GM12878 (cell line): ENCODE results near the gene ARHGAP30. TPM values are rescaled to one million over a fixed set of nuclear protein-coding genes. Genes with fewer than 3 reads are reported as not detected.

ENCODE experiments used
- ATAC-seq: fragments of 200-7000 bp; cut with Tn5 transposase; 3 replicates; pipeline ENCODE4 v1.9.1; 2020; ENCODE audit warnings: mild to moderate bottlenecking, moderate library complexity
- BruUV-seq: library from RNA; stranded (reverse); fragments of 400-500 nt; replicated peaks from 2 replicates; lab custom pipeline; 2021; lab: Mats Ljungman, UMichigan
- CTCF ChIA-PET: fragments of 300-600 bp; sonication (Branson Sonifier 250); formaldehyde crosslinking; extraction: SDS; loops from one replicate; lab custom pipeline; 2021; ENCODE audit warnings: inconsistent platforms; lab: Yijun Ruan, JAX
- POLR2A ChIA-PET: fragments of 350-600 bp; formaldehyde crosslinking; extraction: SDS; loops from one replicate; lab custom pipeline; 2021; ENCODE audit warnings: inconsistent platforms; lab: Charles Lee
- RAD21 ChIA-PET: fragments of 300-600 bp; sonication (Branson Sonifier 250); formaldehyde crosslinking; loops from one replicate; lab custom pipeline; 2023; ENCODE audit warnings: antibody characterized with exemption; ENCODE audit not compliant: unreplicated experiment; lab: Charles Lee
- SMC1A ChIA-PET: fragments of 300-600 bp; sonication (Branson Sonifier 250); formaldehyde crosslinking; loops from one replicate; lab custom pipeline; 2023; ENCODE audit not compliant: unreplicated experiment, uncharacterized antibody; lab: Charles Lee
- DNase-seq: peaks from one replicate; pipeline ENCODE4 v3.0.0-alpha.2; 2011; ENCODE audit warnings: low read depth, low spot score
- FAIRE-seq: peaks from 3 replicates; lab custom pipeline; 2011; peaks lifted over from hg19 to GRCh38; lab: Jason Lieb, UNC
- H2AFZ ChIP-seq: 2 replicates; pipeline ENCODE4 v1.6.0; 2011; ENCODE audit warnings: low read depth, low read length, control low read depth; ENCODE audit not compliant: control insufficient read depth
- H3K27ac ChIP-seq: 2 replicates; pipeline ENCODE4 v1.5.1; 2011; ENCODE audit warnings: control low read depth; ENCODE audit not compliant: control insufficient read depth, insufficient read depth
- H3K27me3 ChIP-seq, 2 experiments: replicated peaks in 1 of 2; 2 replicates each; pipeline versions ENCODE4 v1.6.0 to v1.6.1; 2011; ENCODE audit warnings: low read length in 1 of 2; ENCODE audit not compliant: control insufficient read depth in 2 of 2, insufficient read depth in 2 of 2
- H3K36me3 ChIP-seq, 2 experiments: 2 replicates each; pipeline ENCODE4 v1.5.1; 2011; ENCODE audit warnings: low read length in 1 of 2; ENCODE audit not compliant: control insufficient read depth in 2 of 2, insufficient read depth in 2 of 2
- H3K4me1 ChIP-seq: 2 replicates; pipeline ENCODE4 v1.6.1; 2011; ENCODE audit warnings: mild to moderate bottlenecking, low read length, moderate library complexity, mixed read lengths; ENCODE audit not compliant: control insufficient read depth, insufficient read depth
- H3K4me2 ChIP-seq: 2 replicates; pipeline ENCODE4 v1.6.0; 2011; ENCODE audit warnings: control low read depth; ENCODE audit not compliant: control insufficient read depth, insufficient read depth
- H3K4me3 ChIP-seq: fragments of 200-600 bp; sonication (generic); 2 replicates; pipeline ENCODE4 v1.5.1; 2016
- H3K79me2 ChIP-seq: 2 replicates; pipeline ENCODE4 v1.6.0; 2011; ENCODE audit warnings: low read length; ENCODE audit not compliant: control insufficient read depth, insufficient read depth
- H3K9ac ChIP-seq: 2 replicates; pipeline ENCODE4 v1.8.0; 2011; ENCODE audit warnings: low read length, control low read depth, mixed read lengths; ENCODE audit not compliant: control insufficient read depth, insufficient read depth
- H3K9me3 ChIP-seq: replicated peaks from 3 replicates; pipeline ENCODE4 v1.5.1; 2011; ENCODE audit warnings: mild to moderate bottlenecking, low read length; ENCODE audit not compliant: control insufficient read depth, insufficient read depth
- H4K20me1 ChIP-seq: 2 replicates; pipeline ENCODE4 v1.6.0; 2011; ENCODE audit not compliant: control insufficient read depth, insufficient read depth
- BRCA1 ChIP-seq: IDR thresholded peaks from 2 replicates; pipeline ENCODE4 v1.6.1; 2011; ENCODE audit warnings: low read depth, low read length, improper control_type of control experiment
- CTCF ChIP-seq, 3 experiments: IDR thresholded peaks in 2 of 3; conservative IDR thresholded peaks in 1 of 3; 2 replicates each; pipeline ENCODE4 v1.5.1; 2011; ENCODE audit warnings: low read depth in 3 of 3, low read length in 3 of 3, mild to moderate bottlenecking in 3 of 3, control low read depth in 2 of 3, moderate library complexity in 2 of 3, inconsistent platforms in 1 of 3, mixed read lengths in 1 of 3; ENCODE audit not compliant: control insufficient read depth in 2 of 3, insufficient read depth in 1 of 3; ENCODE audit errors: extremely low read depth in 1 of 3
- FOS ChIP-seq: IDR thresholded peaks from 3 replicates; pipeline ENCODE4 v1.6.1; 2011; ENCODE audit warnings: borderline replicate concordance; ENCODE audit not compliant: insufficient read length; ENCODE audit errors: extremely low read depth
- LARP7 ChIP-seq: fragments of 450-650 bp; IDR thresholded peaks from 2 replicates; pipeline ENCODE4 v1.6.1; 2017; ENCODE audit warnings: mild to moderate bottlenecking
- POLR2AphosphoS5 ChIP-seq: IDR thresholded peaks from 2 replicates; pipeline ENCODE4 v1.6.1; 2011; ENCODE audit warnings: mild to moderate bottlenecking, low read length, inconsistent platforms
- SRF ChIP-seq, 2 experiments: IDR thresholded peaks; 2 replicates each; pipeline ENCODE4 v1.6.1; 2011; ENCODE audit warnings: low read depth in 2 of 2, low read length in 2 of 2, mild to moderate bottlenecking in 1 of 2, moderate library complexity in 1 of 2
- SUPT20H ChIP-seq: IDR thresholded peaks from 2 replicates; pipeline ENCODE4 v1.6.1; 2011; ENCODE audit warnings: low read depth, mild to moderate bottlenecking, low read length, moderate library complexity, borderline replicate concordance; ENCODE audit not compliant: control insufficient read depth
- TCF7 ChIP-seq: IDR thresholded peaks from 2 replicates; pipeline ENCODE4 v1.6.1; 2014; ENCODE audit warnings: antibody characterized with exemption, borderline replicate concordance
- WGBS: methylation state at CpG from one replicate; pipeline ENCODE4 v1.1.6; 2016; ENCODE audit warnings: low lambda C conversion rate; ENCODE audit not compliant: insufficient replicate concordance, insufficient coverage; ENCODE audit errors: missing lambda C conversion rate; 5-methylcytosine and 5-hydroxymethylcytosine counted together
- in situ Hi-C: fragments of 300-500 bp; cut with MboI; formaldehyde crosslinking; loops from 9 replicates; pipeline ENCODE4 v1.14.3; 2018; ENCODE audit warnings: mixed read lengths
- intact Hi-C: fragments of 100-400 bp; cut with micrococcal nuclease; formaldehyde crosslinking; loops from one replicate; pipeline ENCODE4 v1.14.2; 2022; ENCODE audit not compliant: unreplicated experiment
- polyA plus RNA-seq, 11 experiments: library from polyadenylated mRNA; depleted of rRNA in 4 of 11; unstranded in 6 of 11; stranded (reverse) in 5 of 11; fragments of >200 nt; fragmentation: Nextera tagmentation in 4 of 11; fragmentation: Illumina TruSeq in 1 of 11; extraction: Ambion mirVana in 4 of 11; extraction: Trizol in 1 of 11; gene quantifications; 1 replicate in 1 of 11; 2 replicates in 10 of 11; pipeline versions ENCODE4 v1.2.1 to v1.2.3, GENCODE V29; 2011 to 2016; ENCODE audit warnings: inconsistent platforms in 2 of 11, missing spikeins in 2 of 11, low read depth in 1 of 11
- total RNA-seq, 4 experiments: library from RNA; depleted of rRNA in 3 of 4; stranded (reverse); fragments of >200 nt in 3 of 4; fragmentation: Illumina TruSeq in 1 of 4; extraction: Trizol in 1 of 4; gene quantifications; 2 replicates each; pipeline versions ENCODE4 v1.2.1 to v1.2.3, GENCODE V29; 2013 to 2021

The ARHGAP30 gene
- total and polyA plus RNA-seq, 10 of the 15 experiments (the other 5 are each of a cell fraction or from before 2014, with no cell fraction given), result 12.9 to 143 (median 76.3) TPM

DNA sequence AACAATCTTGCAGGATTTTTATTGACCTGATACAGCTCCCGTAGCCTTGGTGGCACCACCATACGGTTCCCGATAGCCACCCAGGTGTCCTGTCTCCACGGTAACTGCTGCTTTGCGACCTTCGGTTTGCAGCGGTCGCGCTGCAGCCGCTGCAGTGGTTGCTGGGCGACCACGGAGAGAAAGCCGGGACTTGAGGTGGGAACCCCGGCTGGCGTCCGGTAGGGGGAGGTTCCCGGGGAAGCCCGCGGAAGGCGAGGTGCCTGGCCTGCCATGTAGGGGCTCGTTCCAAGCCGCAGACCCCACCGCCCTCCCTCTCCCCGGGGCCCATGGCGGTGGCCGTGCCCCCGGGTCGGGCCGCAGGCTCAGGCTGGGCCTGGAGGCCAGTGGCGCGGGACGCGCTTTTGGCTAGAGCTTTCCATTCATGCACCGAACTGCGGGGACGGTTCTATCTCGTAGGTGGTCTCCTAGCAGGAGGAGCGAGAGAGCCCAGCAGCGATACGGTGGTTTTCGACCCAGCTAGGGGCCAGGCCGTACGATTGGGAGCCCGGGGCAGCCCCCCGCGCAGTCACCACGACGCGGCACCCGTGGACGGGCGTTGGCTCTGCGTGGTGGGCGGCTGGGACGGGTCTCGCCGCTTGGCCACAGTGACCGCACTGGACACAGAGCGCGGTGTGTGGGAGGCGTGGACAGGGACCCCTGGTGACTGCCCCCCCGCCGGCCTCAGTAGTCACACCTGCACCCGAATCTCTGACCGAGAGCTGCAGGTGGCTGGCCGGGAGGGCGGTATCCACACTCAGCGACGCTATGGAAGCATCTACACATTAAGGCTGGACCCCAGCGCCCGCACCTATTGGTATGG lies 28.7 kb upstream of the ARHGAP30 start, which contains the start of gene KLHDC9 (continued):
- peak in 2 of 3 experiments; percentile 20 to 22; a peak in 3 of 6 replicates for TF ChIP-seq CTCF (IDR thresholded peaks at IDR 0.05 in 2 of 3, conservative IDR thresholded peaks at IDR 0.05 in 1 of 3; ENCODE audit: control insufficient read depth in 2 of 3, extremely low read depth in 1 of 3, insufficient read depth in 1 of 3, low read depth in 3 of 3, low read length in 3 of 3)

DNA sequence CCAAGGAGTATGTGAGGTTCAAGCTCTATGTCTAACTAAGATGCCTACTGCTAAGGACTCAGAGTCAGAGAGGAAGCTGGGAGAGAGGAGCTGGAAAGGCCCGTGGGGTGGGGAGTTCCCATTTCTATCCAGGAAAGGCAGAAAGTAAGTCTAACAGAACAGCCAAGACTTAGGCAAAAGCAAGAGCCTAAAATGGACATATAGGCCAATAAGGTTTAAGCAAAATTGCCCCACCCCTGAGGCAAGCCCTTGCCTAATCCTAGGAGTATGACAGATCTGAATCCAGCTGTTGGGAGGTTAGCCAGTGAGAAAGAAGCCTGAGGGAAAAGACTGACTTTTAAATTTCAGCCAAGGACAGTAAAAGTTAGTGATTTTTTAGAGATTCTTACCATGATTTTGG lies 26.8 kb upstream of the ARHGAP30 start:
- no peak for FAIRE-seq
- H3K4me2 ChIP-seq, result peak overlapping the region; percentile 61
- H3K4me3 ChIP-seq, result 0 out of 2 replicates have a peak overlapping the region, but pooled peaks have one; percentile 21

More for the DNA sequence above, 26.8 kb upstream of the ARHGAP30 start:
- Histone ChIP-seq H3K9me3 (no peaks in the 10 kb centered on the region), H3K36me3 (peaks cover 0 to 8% of the 10 kb centered on the region in 2 experiments; a peak in 3 of 4 replicates), H3K27me3 (no peaks in the 10 kb centered on the region), H3K4me1 (peaks cover 39% of the 10 kb centered on the region), H3K79me2 (no peaks in the 10 kb centered on the region), H3K9ac (peak overlapping the region; percentile 36; the same call in 1 of the 2 replicates), H4K20me1 (no peaks in the 10 kb centered on the region), H2AFZ (no peak overlapping the region), H3K27ac (peak overlapping the region; percentile 65)
- no TSS peak for BruUV-seq
- intact Hi-C loops, result loop anchor here (1.0 kb wide), 2 partner anchors 26 to 55 kb away; no protein-coding TSS in a partner anchor
- ChIA-PET CTCF (interaction anchor here (0.8 to 7.6 kb wide), 24 partner anchors 10 to 315 kb away, joined by 3 to 181 read pairs (median 6); partner anchors contain the start of genes ARHGAP30, DEDD, F11R and ITLN2), SMC1A (interaction anchor here (0.7 to 7.0 kb wide), 30 partner anchors 8 to 369 kb away, joined by 3 to 110 read pairs (median 4); partner anchors contain the start of genes ARHGAP30, DEDD, F11R and ITLN2), RAD21 (interaction anchor here (0.6 to 6.7 kb wide), 16 partner anchors 9 to 320 kb away, joined by 3 to 90 read pairs (median 4); partner anchors contain the start of genes ARHGAP30, DEDD, F11R and TSTD1), POLR2A (interaction anchor here (0.5 to 5.6 kb wide), 9 partner anchors 21 to 265 kb away, joined by 3 to 66 read pairs (median 5); partner anchors contain the start of genes ARHGAP30, NIT1, PFDN2 and TSTD1)
- TF ChIP-seq SUPT20H (no peak), SRF (IDR thresholded peaks at IDR 0.05; ENCODE audit: low read depth in 2 of 2, low read length in 2 of 2) (no peak), LARP7 (no peak), BRCA1 (no peak), TCF7 (no peak), FOS (no peak), POLR2AphosphoS5 (no peak)
- ATAC-seq (peak; percentile 3; the same call in 1 of the 3 replicates), DNase-seq (no peak)
- in situ Hi-C loops, result no loop called here
- WGBS, result 8% methylated on average over 1 of the region's 1 CpG
